ENCODE data around the gene EDN3.

- TF ChIP-seq CTCF (IDR thresholded peaks at IDR 0.05) (no peak), POLR2A (IDR thresholded peaks at IDR 0.05) (no peak)
Measured at GRCh38 chr20:59323731-59324130, 23.3 kb downstream of the EDN3 start.

All from thyroid gland (tissue), 4 donors.